Tibial artery (tissue), 4 donors: ENCODE measurements around the gene PPP1R15A.

ENCODE experiments used
- DNase-seq, 2 donors: peaks; one replicate each; pipeline ENCODE4 v3.0.0-alpha.2; 2019
- H3K27ac ChIP-seq, 2 donors: fragments of 200-600 bp; sonication (generic) in 1 of 2; 1 replicate in 1 of 2; 2 replicates in 1 of 2; pipeline ENCODE4 v1.5.1; 2018 to 2019; ENCODE audit warnings: mild to moderate bottlenecking in 1 of 2
- H3K27me3 ChIP-seq, 2 donors: fragments of 200-600 bp; sonication (generic) in 1 of 2; one replicate each; pipeline versions ENCODE4 v1.5.1 to v1.6.0; 2016 to 2019
- H3K36me3 ChIP-seq, 3 donors: fragments of 200-600 bp; sonication (generic) in 2 of 3; one replicate each; pipeline ENCODE4 v1.5.1; 2016 to 2019; ENCODE audit warnings: mild to moderate bottlenecking in 2 of 3
- H3K4me1 ChIP-seq, 4 donors: fragments of 200-600 bp; sonication (generic) in 2 of 4; 1 replicate in 3 of 4; 2 replicates in 1 of 4; pipeline ENCODE4 v1.5.1; 2016 to 2019
- H3K4me3 ChIP-seq, 2 donors: fragments of 200-600 bp; sonication (generic) in 1 of 2; 1 replicate in 1 of 2; 2 replicates in 1 of 2; pipeline ENCODE4 v1.5.1; 2018 to 2019; ENCODE audit warnings: mild to moderate bottlenecking in 2 of 2
- H3K9me3 ChIP-seq, 3 donors: fragments of 200-600 bp; sonication (generic) in 1 of 3; one replicate each; pipeline ENCODE4 v1.5.1; 2016 to 2019
- CTCF ChIP-seq, 2 experiments: fragments of 200-600 bp in 1 of 2; fragments of 450-650 bp in 1 of 2; IDR thresholded peaks; one replicate each; pipeline ENCODE4 v1.5.1; 2017 to 2019; ENCODE audit warnings: antibody characterized with exemption in 2 of 2, mild to moderate bottlenecking in 1 of 2, moderate library complexity in 1 of 2
- intact Hi-C: fragments of 100-400 bp; cut with DNase I; formaldehyde crosslinking; loops from one replicate; pipeline ENCODE4 v1.15.0; 2023; ENCODE audit warnings: low total_unique reads

Gene PPP1R15A

GRCh38 chr19:48910803-48911202, 38.6 kb downstream of the PPP1R15A start:
- DNase-seq, result no peak
- no peak overlapping the region for H3K4me3 ChIP-seq
- TF ChIP-seq CTCF (IDR thresholded peaks at IDR 0.05), result no peak
- H3K4me1 ChIP-seq, result no peaks in the 10 kb centered on the region
- no peaks in the 10 kb centered on the region for H3K9me3 ChIP-seq
- H3K27ac ChIP-seq, result no peak overlapping the region
- intact Hi-C loops, result no loop called here
- H3K36me3 ChIP-seq, result peaks cover 89 to 100% (median 98%) of the 10 kb centered on the region in 3 donors
- H3K27me3 ChIP-seq, result no peaks in the 10 kb centered on the region

DNA sequence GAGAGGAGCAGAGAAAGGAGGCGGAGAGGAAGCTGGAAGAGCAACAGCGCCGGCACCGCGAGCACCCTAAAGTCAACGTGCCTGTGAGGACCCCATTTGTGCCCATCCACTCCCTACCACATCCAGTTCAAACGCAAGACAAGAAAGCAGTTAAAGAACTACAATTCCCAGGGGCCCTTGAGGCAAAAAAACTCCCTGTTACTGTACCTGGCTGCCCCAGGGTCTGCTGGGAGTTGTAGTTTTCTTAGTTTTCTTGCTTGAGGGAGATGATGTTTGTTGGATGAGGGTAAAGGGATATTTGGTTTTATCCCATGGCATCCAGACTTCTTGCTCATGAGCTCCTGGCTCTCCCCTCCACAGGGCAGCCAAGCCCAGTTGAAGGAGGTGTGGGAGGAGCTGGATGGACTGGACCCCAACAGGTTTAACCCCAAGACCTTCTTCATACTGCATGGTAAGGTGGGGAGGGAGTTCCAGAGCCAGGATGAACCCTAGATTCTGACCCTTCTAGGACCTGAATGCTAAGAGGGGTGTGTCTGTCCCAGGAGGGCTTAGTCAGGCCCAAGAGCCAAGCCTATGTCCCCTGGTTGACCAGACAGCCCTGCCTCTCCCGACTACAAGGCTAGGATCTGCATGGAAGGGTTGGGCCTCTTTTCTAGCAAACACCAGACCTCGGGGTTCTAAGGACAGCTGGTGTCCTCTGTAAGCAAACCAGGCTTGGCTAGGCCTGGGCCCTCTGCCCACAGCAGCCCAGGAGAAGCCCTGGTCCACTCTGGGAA, 41.1 kb downstream of the PPP1R15A start:
- H3K4me1 ChIP-seq, result no peaks in the 10 kb centered on the region
- intact Hi-C loops, result no loop called here
- peaks cover 84 to 100% (median 94%) of the 10 kb centered on the region in 3 donors for H3K36me3 ChIP-seq
- no peak for TF ChIP-seq CTCF (IDR thresholded peaks at IDR 0.05)
- H3K27ac ChIP-seq, result no peak overlapping the region
- H3K4me3 ChIP-seq, result no peak overlapping the region
- H3K9me3 ChIP-seq, result no peaks in the 10 kb centered on the region
- DNase-seq, result no peak
- no peaks in the 10 kb centered on the region for H3K27me3 ChIP-seq

- intact Hi-C loops, result no loop called here
- no peak overlapping the region for H3K27ac ChIP-seq
- peaks cover 88 to 100% (median 95%) of the 10 kb centered on the region in 3 donors for H3K36me3 ChIP-seq
- no peaks in the 10 kb centered on the region for H3K9me3 ChIP-seq
- no peaks in the 10 kb centered on the region for H3K27me3 ChIP-seq
- no peaks in the 10 kb centered on the region for H3K4me1 ChIP-seq
- H3K4me3 ChIP-seq, result no peak overlapping the region
- DNase-seq, result no peak
- no peak for TF ChIP-seq CTCF (IDR thresholded peaks at IDR 0.05)
These were observed 42.0 kb downstream of the PPP1R15A start for GRCh38 chr19:48914181-48914580.

GRCh38 chr19:48915757-48916156, 43.5 kb downstream of the PPP1R15A start:
- Histone ChIP-seq H3K36me3 (peaks cover 78 to 100% (median 86%) of the 10 kb centered on the region in 3 donors), H3K4me3 (no peak overlapping the region), H3K27ac (no peak overlapping the region), H3K27me3 (no peaks in the 10 kb centered on the region), H3K4me1 (no peaks in the 10 kb centered on the region), H3K9me3 (no peaks in the 10 kb centered on the region)
- intact Hi-C loops, result no loop called here
- no peak for DNase-seq
- TF ChIP-seq CTCF (IDR thresholded peaks at IDR 0.05), result no peak

GRCh38 chr19:48918071-48918470, 45.9 kb downstream of the PPP1R15A start:
- Histone ChIP-seq H3K27me3 (no peaks in the 10 kb centered on the region), H3K36me3 (peaks cover 65 to 100% (median 87%) of the 10 kb centered on the region in 3 donors), H3K4me1 (no peaks in the 10 kb centered on the region), H3K9me3 (no peaks in the 10 kb centered on the region), H3K27ac (no peak overlapping the region), H3K4me3 (no peak overlapping the region)
- no peak for TF ChIP-seq CTCF (IDR thresholded peaks at IDR 0.05)
- no peak for DNase-seq
- intact Hi-C loops, result no loop called here
